SIG-M5 treated with dmso at 0.1 percent for 504 hours (cell line): ENCODE data around the gene ST8SIA4.

ENCODE experiments used
- DNase-seq: peaks from one replicate; lab custom pipeline; 2025; ENCODE audit not compliant: unreplicated experiment; lab: John Stamatoyannopoulos, UW

Gene ST8SIA4

GRCh38 chr5:100872408-100873190 lies 30.5 kb downstream of the ST8SIA4 start:
- DNase-seq: no peak

- DNase-seq: no peak
These were observed 36.0 kb downstream of the ST8SIA4 start for GRCh38 chr5:100867039-100867562.

GRCh38 chr5:100864931-100865330 lies 38.2 kb downstream of the ST8SIA4 start:
- no peak for DNase-seq

DNA sequence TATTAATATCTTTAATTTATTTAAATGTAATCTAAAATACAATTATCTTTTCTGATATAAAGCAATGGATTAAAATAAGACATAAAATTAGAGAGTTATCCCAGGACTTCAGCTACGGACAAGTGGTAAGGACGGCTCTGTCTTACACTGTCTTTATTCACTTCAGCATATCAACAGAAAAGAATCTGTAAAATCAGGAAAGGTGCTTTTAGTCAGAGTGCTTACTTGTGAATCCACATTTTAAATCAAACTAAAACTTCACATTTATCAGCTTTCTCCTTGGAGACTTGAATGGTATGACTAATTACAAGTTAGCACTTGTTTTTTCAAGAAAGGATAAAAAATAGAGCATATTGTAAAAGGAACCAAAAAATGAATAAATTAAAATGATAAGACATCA lies 39.3 kb downstream of the ST8SIA4 start:
- no peak for DNase-seq

DNA sequence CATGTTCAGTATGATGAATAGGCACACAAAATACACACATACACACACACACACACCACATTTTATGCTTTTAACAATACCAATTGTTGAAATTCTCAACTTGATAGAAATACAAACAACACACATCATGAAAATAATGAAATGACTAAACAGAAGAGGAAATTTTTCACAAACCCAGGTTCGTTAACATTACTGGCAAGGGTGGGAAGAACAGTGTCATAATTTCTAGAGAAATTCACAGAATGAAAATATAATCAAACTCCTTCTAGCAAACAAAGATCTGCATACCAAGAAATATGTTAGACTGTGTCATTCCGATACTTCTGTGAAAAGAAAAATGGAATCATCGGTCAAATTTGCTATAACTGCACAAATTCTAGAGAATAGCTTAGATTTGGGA lies 41.9 kb downstream of the ST8SIA4 start:
- DNase-seq: no peak

GRCh38 chr5:100860407-100860806 lies 42.7 kb downstream of the ST8SIA4 start:
- DNase-seq: no peak

GRCh38 chr5:100858987-100859545 lies 44.0 kb downstream of the ST8SIA4 start:
- no peak for DNase-seq

GRCh38 chr5:100856462-100856861 lies 46.6 kb downstream of the ST8SIA4 start:
- no peak for DNase-seq

GRCh38 chr5:100855937-100856430 lies 47.1 kb downstream of the ST8SIA4 start:
- no peak for DNase-seq

- DNase-seq: no peak
These were observed 47.8 kb downstream of the ST8SIA4 start for GRCh38 chr5:100855295-100855694.

DNA sequence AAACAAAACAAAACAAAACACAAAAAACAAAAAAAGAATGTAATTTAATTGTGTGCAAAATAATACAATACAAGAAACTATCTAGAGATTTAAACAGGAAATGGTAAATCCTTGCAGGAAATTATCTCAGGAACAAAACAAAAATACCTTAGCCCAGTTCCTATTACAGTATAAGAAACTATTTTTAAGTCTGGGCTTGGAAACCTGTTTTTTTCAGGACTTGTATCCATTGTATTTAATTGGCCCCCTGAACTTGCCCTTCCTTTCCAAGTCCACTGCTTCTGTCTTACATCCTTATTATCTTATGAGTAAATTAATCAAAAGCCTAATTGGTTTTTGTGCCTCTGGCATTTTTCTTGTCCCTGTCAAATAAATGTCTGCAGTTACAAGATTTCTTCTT lies 48.5 kb downstream of the ST8SIA4 start:
- no peak for DNase-seq

- no peak for DNase-seq
These were observed 49.5 kb downstream of the ST8SIA4 start for GRCh38 chr5:100853582-100853981.

DNA sequence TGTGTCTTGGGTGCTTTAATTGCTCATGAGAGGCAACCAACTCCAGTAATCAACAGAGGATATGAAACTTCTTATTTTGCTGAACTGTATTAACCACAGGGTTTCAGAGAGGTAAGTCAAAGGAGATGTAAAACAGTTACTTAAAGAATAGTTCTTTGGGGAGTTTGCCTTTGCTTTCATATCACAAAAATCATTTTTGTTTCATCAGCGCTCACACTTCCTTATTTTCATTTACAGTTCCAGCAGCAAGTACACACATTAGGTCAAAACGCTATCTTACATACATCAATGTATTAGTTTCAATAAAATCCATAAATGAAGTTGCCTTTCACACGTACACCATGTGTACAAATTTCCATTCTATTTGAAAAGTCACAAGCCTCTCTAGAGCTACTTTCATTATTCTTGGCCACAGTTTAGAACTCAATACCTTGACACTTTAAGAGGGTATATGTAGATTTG lies 50.1 kb downstream of the ST8SIA4 start:
- peak; percentile 88 for DNase-seq

GRCh38 chr5:100852051-100852450 lies 51.0 kb downstream of the ST8SIA4 start:
- DNase-seq: no peak

- no peak for DNase-seq
These were observed 56.3 kb downstream of the ST8SIA4 start for GRCh38 chr5:100846772-100847171.

- no peak for DNase-seq
These were observed 61.0 kb downstream of the ST8SIA4 start for GRCh38 chr5:100842080-100842479.

DNA sequence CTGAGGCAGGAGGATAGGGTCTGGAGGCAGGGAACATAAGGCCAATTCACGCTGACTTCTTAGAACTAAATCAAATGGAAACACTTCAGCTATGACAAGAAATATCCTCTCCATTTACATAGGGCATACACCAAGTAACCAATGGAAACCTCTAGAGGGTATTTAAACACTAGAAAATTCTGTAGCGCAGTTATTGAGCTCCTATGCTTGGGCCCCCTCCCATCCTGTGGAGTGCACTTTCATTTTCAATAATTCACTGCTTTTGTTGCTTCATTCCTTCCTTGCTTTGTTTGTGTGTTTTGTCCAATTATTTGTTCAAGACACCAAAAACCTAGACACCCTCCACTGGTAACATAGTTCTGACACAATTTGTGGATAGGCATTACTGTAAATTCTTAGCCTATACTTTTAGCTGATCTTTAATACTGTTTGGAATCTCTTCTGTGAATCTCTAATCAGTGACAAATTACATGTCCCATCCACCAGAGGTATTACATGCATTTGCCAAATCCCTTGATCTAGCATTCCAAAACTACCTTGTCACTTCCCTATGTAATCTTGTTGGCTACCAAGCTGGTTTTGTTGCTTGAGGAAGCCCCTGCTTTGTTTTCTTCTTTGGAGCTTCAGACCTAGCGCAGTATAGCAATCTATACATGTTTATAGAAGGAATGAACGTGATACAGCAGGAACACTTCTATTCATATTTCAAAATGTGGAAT lies 61.6 kb downstream of the ST8SIA4 start:
- no peak for DNase-seq

DNA sequence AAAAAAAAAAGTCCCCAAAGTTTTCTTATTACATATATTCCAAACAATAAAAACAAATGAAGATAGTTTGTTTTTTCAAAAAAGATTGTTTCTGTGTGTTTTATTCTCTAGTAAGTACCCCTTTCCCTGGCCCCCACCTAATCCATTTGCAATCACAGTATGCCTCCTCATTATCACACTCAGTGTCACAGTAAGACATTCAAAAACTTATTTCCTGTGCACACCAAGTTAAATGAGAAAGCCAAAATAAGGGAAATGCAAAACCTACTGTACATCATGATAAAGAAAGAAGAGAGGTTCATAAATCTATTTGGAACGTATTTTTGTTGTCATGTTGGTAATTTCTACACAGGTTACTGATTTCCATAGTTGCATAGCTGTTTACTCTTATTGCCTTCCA lies 62.3 kb downstream of the ST8SIA4 start:
- DNase-seq: no peak

DNA sequence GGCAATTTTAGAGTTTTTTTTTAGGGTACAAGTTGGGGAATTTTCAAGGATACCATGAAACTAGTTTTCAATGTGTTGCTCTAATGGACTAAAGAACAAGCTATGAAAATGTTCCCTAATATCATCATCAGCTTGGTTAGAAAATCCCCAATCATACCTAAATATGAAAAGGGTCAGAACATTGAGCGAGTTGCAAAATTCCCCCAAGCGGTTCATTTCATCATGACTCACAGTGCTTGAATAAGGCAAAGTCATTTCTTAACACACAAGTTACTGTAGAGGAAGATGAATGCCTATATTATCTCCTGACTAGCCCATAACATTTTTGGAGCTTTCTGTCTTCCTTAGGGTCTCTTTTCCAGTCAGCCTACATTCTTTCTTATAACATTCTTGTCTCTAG lies 62.7 kb downstream of the ST8SIA4 start:
- DNase-seq: peak; percentile 83

DNA sequence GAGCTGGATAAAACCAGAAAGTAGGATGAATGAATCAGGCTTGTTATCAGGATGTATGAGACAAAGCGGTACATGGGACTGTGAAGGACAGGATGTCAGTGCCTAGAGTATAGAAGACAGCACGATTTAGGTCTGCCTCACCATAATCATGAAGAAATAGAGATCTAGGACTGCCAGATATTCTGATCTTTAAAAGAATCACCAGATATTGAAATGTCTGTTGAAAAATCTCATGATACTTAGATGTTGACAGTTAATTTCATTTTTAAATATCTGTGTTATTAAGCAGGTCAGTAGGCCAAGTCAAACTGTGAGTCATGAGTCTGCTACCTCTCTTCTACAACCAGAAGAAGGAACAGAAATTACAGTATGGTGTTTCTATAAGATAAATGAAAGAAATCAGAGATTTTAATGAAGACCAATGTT lies 65.0 kb downstream of the ST8SIA4 start:
- no peak for DNase-seq

DNA sequence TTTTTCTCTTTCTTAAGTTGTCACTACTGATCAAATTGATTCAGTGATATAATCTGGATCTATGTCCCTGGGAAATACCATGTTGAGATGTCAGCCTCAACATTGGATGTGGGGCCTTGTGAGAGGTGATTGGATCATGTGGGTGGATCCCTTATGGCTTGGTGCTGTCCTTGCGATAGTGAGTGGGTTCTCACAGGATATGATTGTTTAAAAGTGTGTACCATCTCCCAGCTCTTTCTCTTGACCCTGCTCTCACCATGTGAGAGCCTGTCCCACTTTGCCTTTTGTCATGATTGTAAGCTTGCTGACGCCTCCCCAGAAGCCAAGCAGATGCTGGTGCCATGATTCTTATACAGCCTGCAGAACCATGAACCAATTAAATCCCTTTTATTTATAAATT lies 68.6 kb downstream of the ST8SIA4 start:
- no peak for DNase-seq
